Measurements from ENCODE around the gene RAB40C. TPM values are rescaled to one million over a fixed set of nuclear protein-coding genes. Genes with fewer than 3 reads are reported as not detected.

Gene RAB40C
- total and polyA plus RNA-seq, 9 of the 15 experiments (the other 6 are each of a cell fraction or from before 2014, with no cell fraction given) = 0.17 to 23.4 (median 8.7) TPM

DNA sequence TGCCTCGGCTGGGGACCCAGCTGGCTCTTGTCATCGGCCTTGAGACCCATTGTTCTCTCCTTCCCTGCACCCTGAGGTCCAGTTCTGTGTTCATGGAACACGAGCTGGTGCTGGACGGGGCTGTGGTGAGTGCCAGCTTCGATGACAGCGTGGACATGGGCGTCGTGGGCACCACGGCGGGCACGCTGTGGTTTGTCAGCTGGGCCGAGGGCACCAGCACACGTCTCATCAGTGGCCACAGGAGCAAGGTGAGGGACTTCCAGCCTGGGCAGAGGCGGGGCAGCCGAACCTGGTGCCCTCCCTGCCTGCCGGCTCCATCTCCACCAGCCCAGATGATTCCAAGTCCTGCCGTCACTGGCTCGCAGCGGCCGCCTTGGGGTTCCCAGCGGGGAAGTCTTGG lies 72.7 kb downstream of the RAB40C start (continued):
- TF ChIP-seq, protein P1, sequence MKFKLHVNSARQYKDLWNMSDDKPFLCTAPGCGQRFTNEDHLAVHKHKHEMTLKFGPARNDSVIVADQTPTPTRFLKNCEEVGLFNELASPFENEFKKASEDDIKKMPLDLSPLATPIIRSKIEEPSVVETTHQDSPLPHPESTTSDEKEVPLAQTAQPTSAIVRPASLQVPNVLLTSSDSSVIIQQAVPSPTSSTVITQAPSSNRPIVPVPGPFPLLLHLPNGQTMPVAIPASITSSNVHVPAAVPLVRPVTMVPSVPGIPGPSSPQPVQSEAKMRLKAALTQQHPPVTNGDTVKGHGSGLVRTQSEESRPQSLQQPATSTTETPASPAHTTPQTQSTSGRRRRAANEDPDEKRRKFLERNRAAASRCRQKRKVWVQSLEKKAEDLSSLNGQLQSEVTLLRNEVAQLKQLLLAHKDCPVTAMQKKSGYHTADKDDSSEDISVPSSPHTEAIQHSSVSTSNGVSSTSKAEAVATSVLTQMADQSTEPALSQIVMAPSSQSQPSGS (CRISPR knock-in tag; IDR thresholded peaks at IDR 0.05) = no peak
- no peak for TF ChIP-seq TOE1 (IDR thresholded peaks at IDR 0.05; ENCODE audit: borderline replicate concordance)
- no peak for TF ChIP-seq TOE1 (CRISPR knock-in tag; IDR thresholded peaks at IDR 0.05; ENCODE audit: borderline replicate concordance, low read depth)
- TF ChIP-seq ZNF12 (CRISPR knock-in tag; IDR thresholded peaks at IDR 0.05) = no peak

DNA sequence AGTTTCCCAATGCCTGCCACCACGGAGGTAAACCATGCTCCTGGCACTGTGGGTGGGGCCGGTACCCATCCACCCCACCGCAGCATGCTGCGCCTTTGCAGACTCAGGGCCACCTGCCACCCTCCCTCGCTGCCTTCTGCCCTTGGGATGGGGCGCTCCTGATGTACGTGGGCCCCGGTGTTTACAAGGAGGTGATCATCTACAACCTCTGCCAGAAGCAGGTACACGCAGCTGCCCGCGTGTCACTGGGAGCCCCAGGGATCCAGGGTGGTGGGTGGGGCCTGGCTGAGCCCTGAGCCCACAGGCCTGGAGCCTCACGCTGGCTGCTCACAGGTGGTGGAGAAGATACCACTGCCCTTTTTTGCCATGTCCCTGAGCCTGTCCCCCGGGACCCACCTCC lies 76.7 kb downstream of the RAB40C start:
- DNase-seq (ENCODE audit: extremely low read depth in 1 of 4, low spot score in 3 of 4) (no peak), FAIRE-seq (no peak), ATAC-seq (no peak)
- Histone ChIP-seq H3K4me3 (no peak overlapping the region), H3K4me1 (replicated peaks in 1 of 2; ENCODE audit: control insufficient read depth in 2 of 2, insufficient read depth in 2 of 2, low read length in 2 of 2) (peaks cover 11 to 93% of the 10 kb centered on the region in 2 experiments; a peak in 4 of 5 replicates), H3K9ac (ENCODE audit: insufficient read depth in 1 of 2, low read depth in 2 of 2, low read length in 2 of 2) (peak overlapping the region in 1 of 2 experiments; percentile 98; a peak in 2 of 4 replicates), H4K20me1 (replicated peaks; ENCODE audit: control insufficient read depth, insufficient read depth, low read length) (no peaks in the 10 kb centered on the region), H3K9me3 (replicated peaks; ENCODE audit: control insufficient read depth, insufficient read depth, low read depth, low read length) (no peaks in the 10 kb centered on the region), H3K36me3 (ENCODE audit: control insufficient read depth, insufficient read depth, low read length) (peaks cover 27% of the 10 kb centered on the region), H2AFZ (ENCODE audit: low read depth, low read length) (no peak overlapping the region), H3K79me2 (ENCODE audit: control insufficient read depth, insufficient read depth, low read length) (peaks cover 25% of the 10 kb centered on the region), H3K4me2 (ENCODE audit: insufficient read depth, low read length) (no peak overlapping the region), H3K9me1 (ENCODE audit: control insufficient read depth, insufficient read depth, low read length) (no peaks in the 10 kb centered on the region), H3K27me3 (ENCODE audit: control insufficient read depth in 2 of 2, insufficient read depth in 2 of 2, low read length in 2 of 2) (no peaks in the 10 kb centered on the region), H3K27ac (ENCODE audit: extremely low read depth, low read depth, low read length) (no peak overlapping the region)
- TF ChIP-seq NFXL1 (CRISPR knock-in tag; IDR thresholded peaks at IDR 0.05) = no peak
- no peak for TF ChIP-seq HEY1 (CRISPR knock-in tag; IDR thresholded peaks at IDR 0.05; ENCODE audit: borderline replicate concordance)
- TF ChIP-seq IRF2 (CRISPR knock-in tag; IDR thresholded peaks at IDR 0.05) = peak; percentile 52; the same call in 1 of the 2 replicates
- TF ChIP-seq ZFP30 (CRISPR knock-in tag; IDR thresholded peaks at IDR 0.05; ENCODE audit: borderline replicate concordance) = no peak
- TF ChIP-seq, protein P2, sequence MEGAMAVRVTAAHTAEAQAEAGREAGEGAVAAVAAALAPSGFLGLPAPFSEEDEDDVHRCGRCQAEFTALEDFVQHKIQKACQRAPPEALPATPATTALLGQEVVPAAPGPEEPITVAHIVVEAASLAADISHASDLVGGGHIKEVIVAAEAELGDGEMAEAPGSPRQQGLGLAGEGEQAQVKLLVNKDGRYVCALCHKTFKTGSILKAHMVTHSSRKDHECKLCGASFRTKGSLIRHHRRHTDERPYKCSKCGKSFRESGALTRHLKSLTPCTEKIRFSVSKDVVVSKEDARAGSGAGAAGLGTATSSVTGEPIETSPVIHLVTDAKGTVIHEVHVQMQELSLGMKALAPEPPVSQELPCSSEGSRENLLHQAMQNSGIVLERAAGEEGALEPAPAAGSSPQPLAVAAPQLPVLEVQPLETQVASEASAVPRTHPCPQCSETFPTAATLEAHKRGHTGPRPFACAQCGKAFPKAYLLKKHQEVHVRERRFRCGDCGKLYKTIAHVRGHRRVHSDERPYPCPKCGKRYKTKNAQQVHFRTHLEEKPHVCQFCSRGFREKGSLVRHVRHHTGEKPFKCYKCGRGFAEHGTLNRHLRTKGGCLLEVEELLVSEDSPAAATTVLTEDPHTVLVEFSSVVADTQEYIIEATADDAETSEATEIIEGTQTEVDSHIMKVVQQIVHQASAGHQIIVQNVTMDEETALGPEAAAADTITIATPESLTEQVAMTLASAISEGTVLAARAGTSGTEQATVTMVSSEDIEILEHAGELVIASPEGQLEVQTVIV (CRISPR knock-in tag; IDR thresholded peaks at IDR 0.05; ENCODE audit: borderline replicate concordance) = no peak
- 82% methylated on average over 13 of the region's 13 CpGs for WGBS (ENCODE audit: insufficient coverage, low coverage, missing lambda C conversion rate)
- in situ Hi-C loops (cut with MboI) (loop anchor here (5.0 kb wide), 1 partner anchor 89 kb away; no protein-coding TSS in a partner anchor), intact Hi-C loops (cut with micrococcal nuclease) (loop anchor here (5.0 to 10.0 kb wide), 2 partner anchors 89 to 272 kb away; partner anchors contain the start of gene NME4)
- POLR2A ChIA-PET = interaction anchor here (1.3 kb wide), 1 partner anchor 8 kb away, joined by 4 read pairs; the partner anchor contains the start of gene RHBDL1
- CTCF ChIA-PET (ENCODE audit: low intra/inter-chr PET ratio) = no interaction called here
- no TSS peak for BruUV-seq (replicated peaks)
